ENCODE measurements around the gene ACOT7. TPM values are rescaled to one million over a fixed set of nuclear protein-coding genes. Genes with fewer than 3 reads are reported as not detected.

ACOT7 gene
- total and polyA plus RNA-seq, 2 donors from 2014 or later, result 23.0 to 135 TPM

DNA sequence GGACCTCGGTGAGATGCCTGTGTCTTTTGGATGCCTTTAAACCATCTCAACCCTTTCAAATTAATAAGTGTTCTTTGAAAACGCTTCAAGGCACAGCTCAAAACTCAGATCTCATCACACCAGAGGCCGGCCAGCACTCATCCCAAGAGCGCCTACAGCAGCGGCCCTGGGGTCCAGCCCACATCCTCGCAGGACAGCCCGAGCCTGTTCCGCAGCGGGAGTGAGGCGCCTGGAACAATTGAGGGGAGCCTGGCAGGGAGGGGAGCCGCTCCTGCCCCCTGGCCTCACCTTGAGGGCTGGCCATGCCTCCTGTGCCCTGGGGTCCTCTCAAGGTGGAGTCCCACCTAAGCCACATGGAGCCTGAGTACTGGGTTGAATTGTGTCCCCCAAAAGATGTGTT, 37.9 kb downstream of the ACOT7 start:
- DNase-seq (no peak), FAIRE-seq (no peak)
- Histone ChIP-seq H3K27me3 (ENCODE audit: control insufficient read depth, insufficient read depth, low read length) (no peaks in the 10 kb centered on the region), H3K4me1 (ENCODE audit: control insufficient read depth in 2 of 3, insufficient read depth in 2 of 3, low read depth in 1 of 3, low read length in 3 of 3) (peaks cover 3 to 43% (median 43%) of the 10 kb centered on the region in 3 donors), H3K36me3 (ENCODE audit: control insufficient read depth in 2 of 3, insufficient read depth in 3 of 3, low read length in 3 of 3) (no peaks in the 10 kb centered on the region), H3K4me3 (ENCODE audit: low read length in 3 of 3) (no peak overlapping the region), H3K9ac (ENCODE audit: low read length in 3 of 3) (no peak overlapping the region), H3K27ac (ENCODE audit: low read depth in 2 of 2, low read length in 2 of 2) (no peak overlapping the region), H3K9me3 (ENCODE audit: control insufficient read depth in 2 of 3, insufficient read depth in 1 of 3, low read length in 3 of 3) (no peaks in the 10 kb centered on the region)
- intact Hi-C loops (cut with DNase I), result no loop called here
- TF ChIP-seq, protein P1, sequence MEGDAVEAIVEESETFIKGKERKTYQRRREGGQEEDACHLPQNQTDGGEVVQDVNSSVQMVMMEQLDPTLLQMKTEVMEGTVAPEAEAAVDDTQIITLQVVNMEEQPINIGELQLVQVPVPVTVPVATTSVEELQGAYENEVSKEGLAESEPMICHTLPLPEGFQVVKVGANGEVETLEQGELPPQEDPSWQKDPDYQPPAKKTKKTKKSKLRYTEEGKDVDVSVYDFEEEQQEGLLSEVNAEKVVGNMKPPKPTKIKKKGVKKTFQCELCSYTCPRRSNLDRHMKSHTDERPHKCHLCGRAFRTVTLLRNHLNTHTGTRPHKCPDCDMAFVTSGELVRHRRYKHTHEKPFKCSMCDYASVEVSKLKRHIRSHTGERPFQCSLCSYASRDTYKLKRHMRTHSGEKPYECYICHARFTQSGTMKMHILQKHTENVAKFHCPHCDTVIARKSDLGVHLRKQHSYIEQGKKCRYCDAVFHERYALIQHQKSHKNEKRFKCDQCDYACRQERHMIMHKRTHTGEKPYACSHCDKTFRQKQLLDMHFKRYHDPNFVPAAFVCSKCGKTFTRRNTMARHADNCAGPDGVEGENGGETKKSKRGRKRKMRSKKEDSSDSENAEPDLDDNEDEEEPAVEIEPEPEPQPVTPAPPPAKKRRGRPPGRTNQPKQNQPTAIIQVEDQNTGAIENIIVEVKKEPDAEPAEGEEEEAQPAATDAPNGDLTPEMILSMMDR (IDR thresholded peaks at IDR 0.05; ENCODE audit: borderline replicate concordance, extremely low read depth, insufficient read depth), result no peak

DNA sequence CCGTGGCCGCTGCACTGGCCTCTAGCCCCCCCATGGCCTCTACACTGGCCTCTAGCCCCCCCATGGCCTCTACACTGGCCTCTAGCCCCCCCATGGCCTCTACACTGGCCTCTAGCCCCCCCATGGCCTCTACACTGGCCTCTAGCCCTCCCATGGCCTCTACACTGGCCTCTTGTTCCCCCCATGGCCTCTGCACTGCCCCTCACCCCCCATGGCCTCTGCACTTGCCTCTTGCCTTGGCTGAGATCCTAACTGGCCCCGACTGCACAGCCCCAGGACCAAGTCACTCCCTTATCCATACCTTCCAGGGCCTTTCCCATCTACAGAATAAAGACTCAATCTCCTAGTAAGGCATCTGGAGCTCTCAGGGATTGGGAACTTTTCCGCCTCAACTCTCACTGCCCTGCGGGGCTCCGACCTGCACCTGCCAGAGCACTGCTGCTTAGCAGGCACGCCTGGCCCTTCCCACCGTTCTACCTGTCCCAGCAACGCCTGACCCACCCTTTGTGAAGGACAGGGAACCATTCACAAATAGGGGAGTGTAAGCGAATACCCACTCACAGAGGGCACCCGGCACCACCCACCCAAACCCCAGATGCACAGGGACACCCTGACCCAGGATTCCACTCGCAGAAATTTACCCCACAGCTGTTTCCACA, 38.8 kb downstream of the ACOT7 start:
- peaks cover under 1 to 39% (median 34%) of the 10 kb centered on the region in 3 donors for H3K4me1 ChIP-seq (ENCODE audit: control insufficient read depth in 2 of 3, insufficient read depth in 2 of 3, low read depth in 1 of 3, low read length in 3 of 3)
- FAIRE-seq, result no peak

DNA sequence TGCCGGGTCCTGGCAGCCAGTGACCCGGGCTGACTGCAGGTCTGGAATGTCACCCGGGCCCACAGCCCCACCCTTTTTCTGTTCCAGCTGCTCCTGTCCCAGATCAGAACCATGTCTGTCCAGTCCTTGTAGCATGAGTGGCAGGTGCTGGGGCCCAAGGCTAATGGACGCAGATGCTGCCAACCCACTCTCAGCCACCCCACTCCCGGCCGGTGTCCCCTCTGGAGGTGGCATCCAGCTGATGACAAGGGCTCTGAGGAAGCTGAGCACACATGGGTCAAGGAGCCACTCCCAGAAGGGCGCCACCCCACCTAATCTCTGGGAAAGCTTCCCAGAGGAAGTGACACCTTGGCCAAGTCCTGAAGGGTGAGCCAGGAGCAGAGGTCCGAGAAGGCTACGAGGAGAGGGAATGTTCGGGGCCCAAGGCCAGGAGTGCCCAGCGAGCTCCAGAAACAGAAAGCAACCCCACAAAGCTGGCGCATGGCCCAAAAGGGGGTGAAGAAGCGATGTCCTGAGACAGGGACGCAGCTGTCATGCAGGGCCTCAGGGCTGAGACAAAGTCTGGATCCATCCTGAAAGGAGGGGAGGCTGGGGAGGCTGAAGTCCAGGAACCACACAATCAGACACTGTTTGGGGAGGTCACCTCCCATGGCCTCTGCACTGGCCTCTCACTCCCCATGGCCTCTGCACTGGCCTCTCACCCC, 39.5 kb downstream of the ACOT7 start:
- FAIRE-seq, result no peak
- no peaks in the 10 kb centered on the region for H3K27me3 ChIP-seq (ENCODE audit: control insufficient read depth, insufficient read depth, low read length)
- no peak overlapping the region for H3K9ac ChIP-seq (ENCODE audit: low read length in 3 of 3)
- intact Hi-C loops (cut with DNase I), result no loop called here
- no peaks in the 10 kb centered on the region for H3K36me3 ChIP-seq (ENCODE audit: control insufficient read depth in 2 of 3, insufficient read depth in 3 of 3, low read length in 3 of 3)
- no peak overlapping the region for H3K4me3 ChIP-seq (ENCODE audit: low read length in 3 of 3)
- no peaks in the 10 kb centered on the region for H3K9me3 ChIP-seq (ENCODE audit: control insufficient read depth in 2 of 3, insufficient read depth in 1 of 3, low read length in 3 of 3)
- peaks cover 0 to 32% (median 28%) of the 10 kb centered on the region in 3 donors for H3K4me1 ChIP-seq (ENCODE audit: control insufficient read depth in 2 of 3, insufficient read depth in 2 of 3, low read depth in 1 of 3, low read length in 3 of 3)
- peak overlapping the region; percentile 29 to 74 for H3K27ac ChIP-seq (ENCODE audit: low read depth in 2 of 2, low read length in 2 of 2)
- TF ChIP-seq, protein P1 (IDR thresholded peaks at IDR 0.05; ENCODE audit: borderline replicate concordance, extremely low read depth, insufficient read depth), result no peak
- peak in 1 of 5 donors; percentile 46 for DNase-seq

More for the DNA sequence above, 38.8 kb downstream of the ACOT7 start:
- H3K36me3 ChIP-seq (ENCODE audit: control insufficient read depth in 2 of 3, insufficient read depth in 3 of 3, low read length in 3 of 3), result no peaks in the 10 kb centered on the region
- no peak overlapping the region for H3K4me3 ChIP-seq (ENCODE audit: low read length in 3 of 3)
- TF ChIP-seq, protein P1 (IDR thresholded peaks at IDR 0.05; ENCODE audit: borderline replicate concordance, extremely low read depth, insufficient read depth), result no peak
- peak in 1 of 5 donors; percentile 39 for DNase-seq
- H3K27me3 ChIP-seq (ENCODE audit: control insufficient read depth, insufficient read depth, low read length), result no peaks in the 10 kb centered on the region
- no peak overlapping the region for H3K9ac ChIP-seq (ENCODE audit: low read length in 3 of 3)
- intact Hi-C loops (cut with DNase I), result no loop called here
- H3K9me3 ChIP-seq (ENCODE audit: control insufficient read depth in 2 of 3, insufficient read depth in 1 of 3, low read length in 3 of 3), result no peaks in the 10 kb centered on the region
- H3K27ac ChIP-seq (ENCODE audit: low read depth in 2 of 2, low read length in 2 of 2), result no peak overlapping the region

Data from kidney (tissue), 14 donors.